ENCODE results near the gene SLC39A12. TPM values are rescaled to one million over a fixed set of nuclear protein-coding genes. Genes with fewer than 3 reads are reported as not detected.

Gene SLC39A12
- total RNA-seq (2012; rRNA removed), result not detected in 2 replicates
- not detected in 2 replicates for polyA plus RNA-seq (2012; rRNA removed)
- polyA plus RNA-seq (2012; cell fraction: cytosol; rRNA removed), result not detected in 2 replicates
- polyA plus RNA-seq (2012; cell fraction: nucleus; rRNA removed; ENCODE audit: low replicate concordance), result not detected in 2 replicates
- Bru-seq, nascent RNA, result percentile 4 among the genes with signal in this experiment
- BruChase-seq, experiment 1, labeled RNA remaining after a 6-hour chase, result percentile 3 among the genes with signal in this experiment
- BruChase-seq, experiment 2, labeled RNA remaining after a 2-hour chase, result percentile 1 among the genes with signal in this experiment
- long read RNA-seq, result 0 reads

DNA sequence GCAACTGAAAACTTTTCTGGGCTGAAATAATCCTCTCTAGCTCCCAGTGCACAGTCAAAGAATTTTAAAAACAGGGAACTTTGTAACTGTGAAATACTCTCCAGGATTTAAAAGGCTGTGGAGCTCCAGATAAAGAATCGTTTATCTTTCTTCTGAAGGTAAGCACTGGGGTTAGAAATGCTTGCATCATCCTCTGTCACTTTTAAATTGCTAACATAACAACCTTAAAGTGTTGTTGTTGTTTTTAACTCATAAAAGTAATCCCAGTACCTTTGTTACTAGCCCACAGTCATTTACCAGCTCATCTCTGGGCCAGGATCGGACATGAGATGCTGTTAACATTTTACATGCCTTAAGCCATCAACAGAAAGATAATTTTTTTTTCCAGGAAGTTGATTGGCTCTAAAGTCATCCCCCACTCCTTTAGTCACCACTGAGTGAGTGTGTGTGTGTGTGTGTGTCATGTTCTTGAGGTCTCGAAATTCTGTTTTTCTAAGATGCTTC, at the start of gene SLC39A12:
Gene SLC39A12 (plus strand): TSS at position 51 of the 504 bp plus-strand sequence. CDS start 1,359 bp downstream, outside the sequence.
- Histone ChIP-seq H2BK20ac (ENCODE audit: low read depth, low read length) (no peak within 1 kb of the TSS), H4K8ac (ENCODE audit: low read depth in 2 of 2, low read length in 2 of 2) (no peak within 1 kb of the TSS), H2BK15ac (ENCODE audit: low read depth, low read length) (no peak within 1 kb of the TSS), H2AFZ (replicated peaks; ENCODE audit: low read length, poor library complexity) (no peak within 1 kb of the TSS), H3K79me1 (ENCODE audit: low read depth in 1 of 2, low read length in 2 of 2) (no peaks in the 10 kb centered on the region), H2AK9ac (replicated peaks; ENCODE audit: low read depth, low read length, poor library complexity) (no peak within 1 kb of the TSS), H3K4me2 (ENCODE audit: low read depth, low read length) (0 out of 2 replicates have a peak within 1 kb of the TSS, but pooled peaks have one; percentile 22), H2BK5ac (ENCODE audit: low read depth, low read length, poor library complexity, severe bottlenecking) (no peak within 1 kb of the TSS), H2AK5ac (ENCODE audit: low read depth, low read length) (no peak within 1 kb of the TSS), H3K36me3 (ENCODE audit: control insufficient read depth, insufficient read depth, low read length) (no peaks in the 10 kb centered on the region), H3K4me3 (ENCODE audit: insufficient read depth, low read depth, low read length) (no peak within 1 kb of the TSS), H4K91ac (ENCODE audit: insufficient read depth, low read depth, low read length) (no peak within 1 kb of the TSS), H2BK120ac (ENCODE audit: low read depth, low read length) (no peak within 1 kb of the TSS), H3K4me1 (ENCODE audit: control insufficient read depth, insufficient read depth, low read length) (no peaks in the 10 kb centered on the region), H3K9ac (ENCODE audit: low read depth, low read length) (no peak within 1 kb of the TSS), H3K14ac (replicated peaks; ENCODE audit: low read depth, low read length) (no peak within 1 kb of the TSS), H4K5ac (ENCODE audit: low read depth, low read length) (no peak within 1 kb of the TSS), H3K18ac (ENCODE audit: low read depth, low read length) (no peak within 1 kb of the TSS), H3K56ac (ENCODE audit: extremely low read depth, insufficient read depth, low read length) (no peak within 1 kb of the TSS), H3K27ac (ENCODE audit: insufficient read depth, low read length) (no peak within 1 kb of the TSS), H4K20me1 (ENCODE audit: insufficient read depth, low read length) (no peaks in the 10 kb centered on the region), H3K4ac (ENCODE audit: low read depth, low read length) (no peak within 1 kb of the TSS), H3K9me1 (ENCODE audit: insufficient read depth, low read length) (no peaks in the 10 kb centered on the region), H3K27me3 (ENCODE audit: control insufficient read depth, insufficient read depth, low read length) (peaks cover 8% of the 10 kb centered on the region; the same call in 1 of the 2 replicates), H3K23ac (ENCODE audit: low read depth, low read length) (no peak within 1 kb of the TSS), H3K9me3 (ENCODE audit: control insufficient read depth, insufficient read depth, low read length) (no peaks in the 10 kb centered on the region)
- ChIA-PET CTCF (no interaction called here), POLR2A (ENCODE audit: unreplicated experiment) (no interaction called here)
- TF ChIP-seq POLR2A (IDR thresholded peaks at IDR 0.05; ENCODE audit: low read depth, low read length) (no peak), FOS (IDR thresholded peaks at IDR 0.05; ENCODE audit: low read depth, low read length) (no peak), MAZ (IDR thresholded peaks at IDR 0.05; ENCODE audit: borderline replicate concordance, low read depth, low read length) (no peak)
- TF ChIP-seq, protein P1, sequence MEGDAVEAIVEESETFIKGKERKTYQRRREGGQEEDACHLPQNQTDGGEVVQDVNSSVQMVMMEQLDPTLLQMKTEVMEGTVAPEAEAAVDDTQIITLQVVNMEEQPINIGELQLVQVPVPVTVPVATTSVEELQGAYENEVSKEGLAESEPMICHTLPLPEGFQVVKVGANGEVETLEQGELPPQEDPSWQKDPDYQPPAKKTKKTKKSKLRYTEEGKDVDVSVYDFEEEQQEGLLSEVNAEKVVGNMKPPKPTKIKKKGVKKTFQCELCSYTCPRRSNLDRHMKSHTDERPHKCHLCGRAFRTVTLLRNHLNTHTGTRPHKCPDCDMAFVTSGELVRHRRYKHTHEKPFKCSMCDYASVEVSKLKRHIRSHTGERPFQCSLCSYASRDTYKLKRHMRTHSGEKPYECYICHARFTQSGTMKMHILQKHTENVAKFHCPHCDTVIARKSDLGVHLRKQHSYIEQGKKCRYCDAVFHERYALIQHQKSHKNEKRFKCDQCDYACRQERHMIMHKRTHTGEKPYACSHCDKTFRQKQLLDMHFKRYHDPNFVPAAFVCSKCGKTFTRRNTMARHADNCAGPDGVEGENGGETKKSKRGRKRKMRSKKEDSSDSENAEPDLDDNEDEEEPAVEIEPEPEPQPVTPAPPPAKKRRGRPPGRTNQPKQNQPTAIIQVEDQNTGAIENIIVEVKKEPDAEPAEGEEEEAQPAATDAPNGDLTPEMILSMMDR (conservative IDR thresholded peaks at IDR 0.05; ENCODE audit: low read depth, low read length), result no peak
- WGBS, 2 experiments (ENCODE audit: extremely low coverage in 2 of 2, insufficient read length in 1 of 2), result no CpG with 5 or more reads among the region's 3 CpGs
- BruUV-seq (replicated peaks), result no TSS peak
- dilution Hi-C loops (cut with HindIII; ENCODE audit: low sequenced_read_pairs, unreplicated experiment), result no loop called here
- in situ Hi-C loops (cut with MboI; ENCODE audit: low sequenced_read_pairs), result no loop called here
- intact Hi-C loops (cut with micrococcal nuclease), result no loop called here
- peak; percentile 91 for ATAC-seq (ENCODE audit: low read depth)
- DNase-seq, result peak; percentile 86
